ENCODE measurements around the gene ARHGEF39. TPM values are rescaled to one million over a fixed set of nuclear protein-coding genes. Genes with fewer than 3 reads are reported as not detected.

Gene ARHGEF39
- total and polyA plus RNA-seq, 4 experiments from 2014 or later: 1.0 to 1.1 TPM; not detected in 2

DNA sequence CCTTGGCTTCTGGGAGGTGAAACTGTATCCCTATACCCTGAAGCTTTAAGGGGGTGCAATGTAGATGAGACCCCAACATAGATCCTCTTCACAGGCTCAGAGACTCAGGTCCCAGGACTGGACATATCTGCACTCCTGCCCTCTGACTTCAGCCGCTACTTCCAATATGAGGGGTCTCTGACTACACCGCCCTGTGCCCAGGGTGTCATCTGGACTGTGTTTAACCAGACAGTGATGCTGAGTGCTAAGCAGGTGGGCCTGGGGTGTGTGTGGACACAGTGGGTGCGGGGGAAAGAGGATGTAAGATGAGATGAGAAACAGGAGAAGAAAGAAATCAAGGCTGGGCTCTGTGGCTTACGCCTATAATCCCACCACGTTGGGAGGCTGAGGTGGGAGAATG is 14.1 kb upstream of the ARHGEF39 start:
- Mint-ChIP-seq H3K27me3 (peaks cover 3 to 6% of the 10 kb centered on the region in 2 donors), H3K27ac (peak overlapping the region in 2 of 7 donors; percentile 38 to 82), H3K4me3 (peak overlapping the region in 1 of 8 donors; percentile 25), H3K9me3 (no peaks in the 10 kb centered on the region), H3K4me1 (peaks cover 12 to 15% (median 13%) of the 10 kb centered on the region in 4 donors), H3K36me3 (no peaks in the 10 kb centered on the region)
- Histone ChIP-seq H3K4me3 (ENCODE audit: low read length in 2 of 2) (no peak overlapping the region), H3K27ac (ENCODE audit: low read depth, low read length) (no peak overlapping the region), H3K9me3 (ENCODE audit: control insufficient read depth in 1 of 2, low read length in 2 of 2) (no peaks in the 10 kb centered on the region), H3K4me1 (ENCODE audit: insufficient read depth, low read length) (peaks cover 12% of the 10 kb centered on the region), H3K36me3 (ENCODE audit: insufficient read depth, low read length) (no peaks in the 10 kb centered on the region), H3K27me3 (ENCODE audit: insufficient read depth, low read length) (no peaks in the 10 kb centered on the region)
- ChIA-PET CTCF (ENCODE audit: partially characterized antibody) (interaction anchor here (1.0 to 2.8 kb wide), 6 partner anchors 8 to 21 kb away, joined by 3 to 20 read pairs (median 6); partner anchors contain the start of genes ARHGEF39, CCDC107 and RMRP), POLR2A (ENCODE audit: partially characterized antibody) (no interaction called here)
- DNase-seq: no peak
- intact Hi-C loops (cut with micrococcal nuclease): no loop called here

DNA sequence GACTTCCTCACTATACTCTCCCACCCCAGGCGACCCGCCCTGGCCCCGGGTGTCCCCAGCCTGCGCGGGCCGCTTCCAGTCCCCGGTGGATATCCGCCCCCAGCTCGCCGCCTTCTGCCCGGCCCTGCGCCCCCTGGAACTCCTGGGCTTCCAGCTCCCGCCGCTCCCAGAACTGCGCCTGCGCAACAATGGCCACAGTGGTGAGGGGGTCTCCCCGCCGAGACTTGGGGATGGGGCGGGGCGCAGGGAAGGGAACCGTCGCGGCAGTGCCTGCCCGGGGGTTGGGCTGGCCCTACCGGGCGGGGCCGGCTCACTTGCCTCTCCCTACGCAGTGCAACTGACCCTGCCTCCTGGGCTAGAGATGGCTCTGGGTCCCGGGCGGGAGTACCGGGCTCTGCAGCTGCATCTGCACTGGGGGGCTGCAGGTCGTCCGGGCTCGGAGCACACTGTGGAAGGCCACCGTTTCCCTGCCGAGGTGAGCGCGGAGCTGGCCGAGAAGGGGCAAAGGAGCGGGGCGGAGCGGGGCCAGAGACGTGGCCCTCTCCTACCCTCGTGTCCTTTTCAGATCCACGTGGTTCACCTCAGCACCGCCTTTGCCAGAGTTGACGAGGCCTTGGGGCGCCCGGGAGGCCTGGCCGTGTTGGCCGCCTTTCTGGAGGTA is 10.9 kb upstream of the ARHGEF39 start:
- Histone ChIP-seq H3K36me3 (ENCODE audit: insufficient read depth, low read length) (no peaks in the 10 kb centered on the region), H3K4me3 (ENCODE audit: low read length in 2 of 2) (peak overlapping the region in 1 of 2 donors; percentile 41), H3K9me3 (ENCODE audit: control insufficient read depth in 1 of 2, low read length in 2 of 2) (no peaks in the 10 kb centered on the region), H3K4me1 (ENCODE audit: insufficient read depth, low read length) (peaks cover 12% of the 10 kb centered on the region), H3K27ac (ENCODE audit: low read depth, low read length) (no peak overlapping the region), H3K27me3 (ENCODE audit: insufficient read depth, low read length) (no peaks in the 10 kb centered on the region)
- Mint-ChIP-seq H3K27ac (peak overlapping the region in 1 of 7 donors; percentile 17), H3K9me3 (no peaks in the 10 kb centered on the region), H3K4me1 (peaks cover 12 to 15% (median 14%) of the 10 kb centered on the region in 4 donors), H3K36me3 (no peaks in the 10 kb centered on the region), H3K4me3 (peak overlapping the region; percentile 65 to 91 (median 77)), H3K27me3 (peaks cover 3 to 6% of the 10 kb centered on the region in 2 donors)
- intact Hi-C loops (cut with micrococcal nuclease): no loop called here
- CTCF ChIA-PET (ENCODE audit: partially characterized antibody): interaction anchor here (1.0 to 3.5 kb wide), 4 partner anchors 11 to 53 kb away, joined by 3 to 20 read pairs (median 7); partner anchors contain the start of gene ARHGEF39
- POLR2A ChIA-PET (ENCODE audit: partially characterized antibody): interaction anchor here (1.0 to 2.0 kb wide), 7 partner anchors 9 to 52 kb away, joined by 3 to 11 read pairs (median 4); partner anchors contain the start of genes ARHGEF39, CCDC107 and RMRP
- no peak for DNase-seq

GRCh38 chr9:35675204-35675603 is 10.2 kb upstream of the ARHGEF39 start:
- H3K27ac ChIP-seq (ENCODE audit: low read depth, low read length): no peak overlapping the region
- H3K9me3 ChIP-seq (ENCODE audit: control insufficient read depth in 1 of 2, low read length in 2 of 2): no peaks in the 10 kb centered on the region
- CTCF ChIA-PET (ENCODE audit: partially characterized antibody): interaction anchor here (1.0 to 3.5 kb wide), 6 partner anchors 11 to 66 kb away, joined by 3 to 20 read pairs (median 4); partner anchors contain the start of genes ARHGEF39 and CREB3
- no peak overlapping the region for H3K4me3 ChIP-seq (ENCODE audit: low read length in 2 of 2)
- Mint-ChIP-seq H3K27ac (peak overlapping the region in 2 of 7 donors; percentile 17 to 47), H3K4me1 (peaks cover 12 to 15% (median 14%) of the 10 kb centered on the region in 4 donors), H3K4me3 (peak overlapping the region; percentile 53 to 78 (median 76)), H3K27me3 (peaks cover 3 to 6% of the 10 kb centered on the region in 2 donors), H3K9me3 (no peaks in the 10 kb centered on the region), H3K36me3 (no peaks in the 10 kb centered on the region)
- no peaks in the 10 kb centered on the region for H3K36me3 ChIP-seq (ENCODE audit: insufficient read depth, low read length)
- POLR2A ChIA-PET (ENCODE audit: partially characterized antibody): interaction anchor here (1.0 to 2.0 kb wide), 7 partner anchors 9 to 53 kb away, joined by 3 to 11 read pairs (median 4); partner anchors contain the start of genes ARHGEF39, CCDC107 and RMRP
- intact Hi-C loops (cut with micrococcal nuclease): no loop called here
- H3K4me1 ChIP-seq (ENCODE audit: insufficient read depth, low read length): peaks cover 12% of the 10 kb centered on the region
- H3K27me3 ChIP-seq (ENCODE audit: insufficient read depth, low read length): no peaks in the 10 kb centered on the region
- DNase-seq: no peak

DNA sequence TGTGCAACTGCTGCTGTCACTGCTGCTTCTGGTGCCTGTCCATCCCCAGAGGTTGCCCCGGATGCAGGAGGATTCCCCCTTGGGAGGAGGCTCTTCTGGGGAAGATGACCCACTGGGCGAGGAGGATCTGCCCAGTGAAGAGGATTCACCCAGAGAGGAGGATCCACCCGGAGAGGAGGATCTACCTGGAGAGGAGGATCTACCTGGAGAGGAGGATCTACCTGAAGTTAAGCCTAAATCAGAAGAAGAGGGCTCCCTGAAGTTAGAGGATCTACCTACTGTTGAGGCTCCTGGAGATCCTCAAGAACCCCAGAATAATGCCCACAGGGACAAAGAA is 9.0 kb upstream of the ARHGEF39 start:
- Histone ChIP-seq H3K4me1 (ENCODE audit: insufficient read depth, low read length) (peaks cover 12% of the 10 kb centered on the region), H3K4me3 (ENCODE audit: low read length in 2 of 2) (no peak overlapping the region), H3K27me3 (ENCODE audit: insufficient read depth, low read length) (no peaks in the 10 kb centered on the region), H3K9me3 (ENCODE audit: control insufficient read depth in 1 of 2, low read length in 2 of 2) (no peaks in the 10 kb centered on the region), H3K27ac (ENCODE audit: low read depth, low read length) (no peak overlapping the region), H3K36me3 (ENCODE audit: insufficient read depth, low read length) (no peaks in the 10 kb centered on the region)
- no peaks in the 10 kb centered on the region for H3K9me3 Mint-ChIP-seq
- DNase-seq: no peak
- no peak overlapping the region for H3K27ac Mint-ChIP-seq
- peak overlapping the region in 1 of 8 donors; percentile 10 for H3K4me3 Mint-ChIP-seq
- peaks cover 12 to 15% (median 14%) of the 10 kb centered on the region in 4 donors for H3K4me1 Mint-ChIP-seq
- POLR2A ChIA-PET (ENCODE audit: partially characterized antibody): no interaction called here
- no peaks in the 10 kb centered on the region for H3K36me3 Mint-ChIP-seq
- H3K27me3 Mint-ChIP-seq: peaks cover 3 to 6% of the 10 kb centered on the region in 2 donors
- CTCF ChIA-PET (ENCODE audit: partially characterized antibody): interaction anchor here (1.0 to 2.0 kb wide), 4 partner anchors 10 to 65 kb away, joined by 3 to 7 read pairs (median 4); no protein-coding TSS in a partner anchor
- intact Hi-C loops (cut with micrococcal nuclease): no loop called here

DNA sequence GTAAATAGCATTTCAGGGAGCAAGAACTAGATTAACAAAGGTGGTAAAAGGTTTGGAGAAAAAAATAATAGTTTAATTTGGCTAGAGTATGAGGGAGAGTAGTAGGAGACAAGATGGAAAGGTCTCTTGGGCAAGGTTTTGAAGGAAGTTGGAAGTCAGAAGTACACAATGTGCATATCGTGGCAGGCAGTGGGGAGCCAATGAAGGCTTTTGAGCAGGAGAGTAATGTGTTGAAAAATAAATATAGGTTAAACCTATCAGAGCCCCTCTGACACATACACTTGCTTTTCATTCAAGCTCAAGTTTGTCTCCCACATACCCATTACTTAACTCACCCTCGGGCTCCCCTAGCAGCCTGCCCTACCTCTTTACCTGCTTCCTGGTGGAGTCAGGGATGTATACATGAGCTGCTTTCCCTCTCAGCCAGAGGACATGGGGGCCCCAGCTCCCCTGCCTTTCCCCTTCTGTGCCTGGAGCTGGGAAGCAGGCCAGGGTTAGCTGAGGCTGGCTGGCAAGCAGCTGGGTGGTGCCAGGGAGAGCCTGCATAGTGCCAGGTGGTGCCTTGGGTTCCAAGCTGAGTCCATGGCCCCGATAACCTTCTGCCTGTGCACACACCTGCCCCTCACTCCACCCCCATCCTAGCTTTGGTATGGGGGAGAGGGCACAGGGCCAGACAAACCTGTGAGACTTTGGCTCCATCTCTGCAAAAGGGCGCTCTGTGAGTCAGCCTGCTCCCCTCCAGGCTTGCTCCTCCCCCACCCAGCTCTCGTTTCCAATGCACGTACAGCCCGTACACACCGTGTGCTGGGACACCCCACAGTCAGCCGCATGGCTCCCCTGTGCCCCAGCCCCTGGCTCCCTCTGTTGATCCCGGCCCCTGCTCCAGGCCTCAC is 8.4 kb upstream of the ARHGEF39 start, which contains the start of gene CA9:
TSS of gene CA9 (plus strand) at position 797 of the 893 bp plus-strand sequence. CDS start at position 829, 32 bp downstream.
- Histone ChIP-seq H3K27me3 (ENCODE audit: insufficient read depth, low read length) (no peaks in the 10 kb centered on the region), H3K9me3 (ENCODE audit: control insufficient read depth in 1 of 2, low read length in 2 of 2) (no peaks in the 10 kb centered on the region), H3K4me3 (ENCODE audit: low read length in 2 of 2) (no peak within 1 kb of the TSS), H3K27ac (ENCODE audit: low read depth, low read length) (no peak within 1 kb of the TSS), H3K36me3 (ENCODE audit: insufficient read depth, low read length) (no peaks in the 10 kb centered on the region), H3K4me1 (ENCODE audit: insufficient read depth, low read length) (peaks cover 12% of the 10 kb centered on the region)
- ChIA-PET POLR2A (ENCODE audit: partially characterized antibody) (no interaction called here), CTCF (ENCODE audit: partially characterized antibody) (interaction anchor here (1.0 to 2.0 kb wide), 3 partner anchors 9 to 27 kb away, joined by 3 to 7 read pairs (median 4); no protein-coding TSS in a partner anchor)
- peak within 1 kb of the TSS; percentile 19 to 81 (median 70) for H3K4me3 Mint-ChIP-seq
- no peak for DNase-seq
- H3K4me1 Mint-ChIP-seq: peaks cover 12 to 15% (median 14%) of the 10 kb centered on the region in 4 donors
- no peaks in the 10 kb centered on the region for H3K9me3 Mint-ChIP-seq
- peak within 1 kb of the TSS in 3 of 7 donors; percentile 18 to 51 (median 22) for H3K27ac Mint-ChIP-seq
- intact Hi-C loops (cut with micrococcal nuclease): no loop called here
- peaks cover 3 to 6% of the 10 kb centered on the region in 2 donors for H3K27me3 Mint-ChIP-seq
- H3K36me3 Mint-ChIP-seq: no peaks in the 10 kb centered on the region

DNA sequence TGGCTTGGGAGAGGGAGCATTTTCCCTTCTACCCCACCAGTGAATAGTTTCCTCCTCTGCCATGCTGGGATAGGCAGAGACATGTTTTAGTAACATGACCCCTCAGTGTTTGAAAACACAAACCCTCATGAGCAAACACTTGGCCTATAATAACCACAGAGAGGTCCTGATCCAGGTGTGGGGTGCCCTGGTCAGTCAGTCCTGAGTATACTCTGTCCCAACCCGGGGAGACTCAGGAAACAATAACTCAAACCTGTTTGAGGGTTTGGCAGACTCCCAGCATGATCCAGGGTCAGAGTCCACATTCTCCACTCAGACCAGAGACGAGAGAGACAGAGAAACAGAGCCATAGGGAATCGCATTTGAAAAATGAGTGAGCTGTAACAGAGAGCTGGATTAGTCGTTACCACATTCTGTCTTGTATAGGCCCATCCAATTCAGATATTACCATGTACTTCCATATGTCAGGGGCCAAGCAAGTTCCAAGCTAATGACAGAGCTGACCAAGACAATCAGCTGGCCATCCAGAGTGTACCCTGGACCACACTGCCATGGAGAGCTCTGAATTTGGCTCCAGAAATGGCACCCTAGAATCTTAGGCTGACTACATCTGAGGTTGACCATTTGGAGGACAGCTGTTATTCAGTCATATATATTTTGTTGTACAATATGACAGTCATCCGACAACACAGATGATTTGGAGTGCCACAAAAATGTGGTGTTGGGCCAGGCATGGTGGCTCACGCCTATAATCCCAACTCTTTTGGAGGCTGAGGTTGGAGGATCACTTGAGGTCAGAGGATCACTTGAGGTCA is 4.5 kb upstream of the ARHGEF39 start:
- CTCF ChIA-PET (ENCODE audit: partially characterized antibody): interaction anchor here (0.6 to 17.9 kb wide), 8 partner anchors 8 to 59 kb away, joined by 3 to 260 read pairs (median 5); partner anchors contain the start of genes SIT1 and TPM2
- no peaks in the 10 kb centered on the region for H3K36me3 Mint-ChIP-seq
- Histone ChIP-seq H3K27me3 (ENCODE audit: insufficient read depth, low read length) (no peaks in the 10 kb centered on the region), H3K27ac (ENCODE audit: low read depth, low read length) (no peak overlapping the region), H3K4me3 (ENCODE audit: low read length in 2 of 2) (no peak overlapping the region), H3K36me3 (ENCODE audit: insufficient read depth, low read length) (no peaks in the 10 kb centered on the region), H3K4me1 (ENCODE audit: insufficient read depth, low read length) (peaks cover 9% of the 10 kb centered on the region), H3K9me3 (ENCODE audit: control insufficient read depth in 1 of 2, low read length in 2 of 2) (no peaks in the 10 kb centered on the region)
- intact Hi-C loops (cut with micrococcal nuclease): no loop called here
- peaks cover 0 to 3% of the 10 kb centered on the region in 2 donors for H3K27me3 Mint-ChIP-seq
- no peak for DNase-seq
- no peak overlapping the region for H3K4me3 Mint-ChIP-seq
- peaks cover 10 to 24% (median 15%) of the 10 kb centered on the region in 4 donors for H3K4me1 Mint-ChIP-seq
- H3K27ac Mint-ChIP-seq: no peak overlapping the region
- no peaks in the 10 kb centered on the region for H3K9me3 Mint-ChIP-seq
- POLR2A ChIA-PET (ENCODE audit: partially characterized antibody): interaction anchor here (1.6 kb wide), 1 partner anchor 23 kb away, joined by 5 read pairs; no protein-coding TSS in a partner anchor

Data from CD4-positive, alpha-beta memory T cell (primary cell).